ENCODE data around the gene WDR43.

DNA sequence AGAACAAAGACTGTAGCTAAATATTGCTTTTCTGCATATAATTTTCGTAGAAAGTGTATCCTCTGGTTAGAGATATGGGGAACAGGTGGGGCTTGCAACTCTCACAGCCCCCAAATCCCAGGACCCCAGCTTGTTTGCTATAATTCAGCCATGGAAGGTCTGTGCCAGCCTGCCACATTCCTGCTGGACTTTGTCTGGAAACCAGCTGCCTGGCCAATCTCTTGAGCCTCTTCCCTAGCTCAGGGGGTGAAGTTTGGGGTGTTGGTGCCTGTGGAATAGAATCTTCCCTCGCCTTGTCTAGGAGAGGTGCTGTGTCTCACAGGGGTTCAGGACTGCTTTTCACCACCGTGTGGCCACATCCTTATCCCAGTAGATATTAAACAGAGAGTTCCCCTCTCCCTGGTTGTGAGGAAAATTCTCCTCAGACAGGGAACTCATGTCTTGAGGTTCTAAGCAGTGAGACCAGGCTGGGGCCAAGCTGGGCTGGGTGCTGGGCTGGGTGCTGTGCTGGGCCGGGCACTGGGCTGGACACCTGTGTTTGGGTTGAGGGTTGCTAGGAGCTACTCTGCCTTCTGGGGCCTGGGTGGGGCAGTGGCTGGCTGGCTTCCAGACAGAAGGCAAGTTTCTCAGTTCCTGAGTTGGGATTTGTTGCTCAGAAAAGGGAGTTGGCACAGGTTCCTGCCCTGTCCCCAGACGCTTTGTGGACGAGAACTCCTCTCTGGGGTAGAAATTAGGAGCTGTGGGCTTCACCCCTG, 98.9 kb downstream of the WDR43 start:
- TF ChIP-seq, protein P1, sequence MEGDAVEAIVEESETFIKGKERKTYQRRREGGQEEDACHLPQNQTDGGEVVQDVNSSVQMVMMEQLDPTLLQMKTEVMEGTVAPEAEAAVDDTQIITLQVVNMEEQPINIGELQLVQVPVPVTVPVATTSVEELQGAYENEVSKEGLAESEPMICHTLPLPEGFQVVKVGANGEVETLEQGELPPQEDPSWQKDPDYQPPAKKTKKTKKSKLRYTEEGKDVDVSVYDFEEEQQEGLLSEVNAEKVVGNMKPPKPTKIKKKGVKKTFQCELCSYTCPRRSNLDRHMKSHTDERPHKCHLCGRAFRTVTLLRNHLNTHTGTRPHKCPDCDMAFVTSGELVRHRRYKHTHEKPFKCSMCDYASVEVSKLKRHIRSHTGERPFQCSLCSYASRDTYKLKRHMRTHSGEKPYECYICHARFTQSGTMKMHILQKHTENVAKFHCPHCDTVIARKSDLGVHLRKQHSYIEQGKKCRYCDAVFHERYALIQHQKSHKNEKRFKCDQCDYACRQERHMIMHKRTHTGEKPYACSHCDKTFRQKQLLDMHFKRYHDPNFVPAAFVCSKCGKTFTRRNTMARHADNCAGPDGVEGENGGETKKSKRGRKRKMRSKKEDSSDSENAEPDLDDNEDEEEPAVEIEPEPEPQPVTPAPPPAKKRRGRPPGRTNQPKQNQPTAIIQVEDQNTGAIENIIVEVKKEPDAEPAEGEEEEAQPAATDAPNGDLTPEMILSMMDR (IDR thresholded peaks at IDR 0.05): no peak
- no peak for TF ChIP-seq POLR2A (IDR thresholded peaks at IDR 0.05)
